MM.1S (cell line): Measurements from ENCODE around the gene UNK.

Experiments
- DNase-seq: peaks from one replicate; pipeline ENCODE4 v3.0.0-alpha.2; 2015
- H2AFZ ChIP-seq: fragments of 300-600 bp; sonication (generic); 2 replicates; pipeline ENCODE4 v1.6.0; 2016; ENCODE audit warnings: antibody characterized with exemption, low read length
- H3F3A ChIP-seq: fragments of 300-600 bp; sonication (generic); 2 replicates; pipeline ENCODE4 v1.6.1; 2016; ENCODE audit warnings: mild to moderate bottlenecking, antibody characterized with exemption, low read length, moderate library complexity, mixed read lengths; ENCODE audit not compliant: insufficient read depth
- H3K27ac ChIP-seq: fragments of 300-600 bp; sonication (generic); 2 replicates; pipeline ENCODE4 v1.5.1; 2016; ENCODE audit warnings: mild to moderate bottlenecking, low read length
- H3K27me3 ChIP-seq: fragments of 300-600 bp; sonication (generic); replicated peaks from 2 replicates; pipeline ENCODE4 v1.6.0; 2016; ENCODE audit warnings: low read length; ENCODE audit not compliant: insufficient read depth
- H3K36me3 ChIP-seq: fragments of 300-600 bp; sonication (generic); replicated peaks from 2 replicates; pipeline ENCODE4 v1.6.1; 2016; ENCODE audit warnings: mild to moderate bottlenecking, low read length, mixed read lengths; ENCODE audit not compliant: insufficient read depth
- H3K4me1 ChIP-seq: fragments of 300-600 bp; sonication (generic); 2 replicates; pipeline ENCODE4 v1.6.1; 2016; ENCODE audit warnings: low read length, mixed read lengths
- H3K4me2 ChIP-seq: fragments of 300-600 bp; sonication (generic); 2 replicates; pipeline ENCODE4 v1.6.0; 2016; ENCODE audit warnings: low read depth, low read length
- H3K4me3 ChIP-seq: fragments of 300-600 bp; sonication (generic); 2 replicates; pipeline ENCODE4 v1.5.1; 2016; ENCODE audit warnings: low read length, mixed read lengths
- H3K79me2 ChIP-seq: fragments of 300-600 bp; sonication (generic); 2 replicates; pipeline ENCODE4 v1.6.1; 2016; ENCODE audit warnings: mixed run types, low read length, mixed read lengths
- H3K9ac ChIP-seq: fragments of 300-600 bp; sonication (generic); 2 replicates; pipeline ENCODE4 v1.6.1; 2016; ENCODE audit warnings: low read length, mixed read lengths
- H3K9me2 ChIP-seq: fragments of 300-600 bp; sonication (generic); replicated peaks from 2 replicates; pipeline ENCODE4 v1.6.1; 2016; ENCODE audit warnings: mild to moderate bottlenecking, low read length, mixed read lengths; ENCODE audit not compliant: insufficient read depth
- H3K9me3 ChIP-seq: fragments of 300-600 bp; sonication (generic); replicated peaks from 2 replicates; pipeline ENCODE4 v1.6.1; 2016; ENCODE audit warnings: mild to moderate bottlenecking, low read length, mixed read lengths; ENCODE audit not compliant: insufficient read depth
- H4K20me1 ChIP-seq: fragments of 300-600 bp; sonication (generic); 2 replicates; pipeline ENCODE4 v1.6.1; 2016; ENCODE audit warnings: mild to moderate bottlenecking, low read length, moderate library complexity, mixed read lengths; ENCODE audit not compliant: insufficient read depth
- CTCF ChIP-seq: fragments of 300-600 bp; sonication (generic); IDR thresholded peaks from 2 replicates; pipeline ENCODE4 v1.5.1; 2016; ENCODE audit warnings: antibody characterized with exemption, low read length, mixed read lengths
- EZH2 ChIP-seq: fragments of 300-600 bp; sonication (generic); optimal IDR thresholded peaks from 2 replicates; pipeline ENCODE3; 2017; ENCODE audit warnings: low read depth, mild to moderate bottlenecking, antibody characterized with exemption, low read length, mixed read lengths
- EZH2phosphoT487 ChIP-seq: fragments of 300-600 bp; sonication (generic); IDR thresholded peaks from 2 replicates; pipeline ENCODE4 v1.6.1; 2018; ENCODE audit warnings: antibody characterized with exemption, low read length

Gene UNK

GRCh38 chr17:75762513-75763268 is 21.9 kb upstream of the UNK start:
- no peak for DNase-seq
- Histone ChIP-seq H3K36me3 (no peaks in the 10 kb centered on the region), H3K9me3 (no peaks in the 10 kb centered on the region), H3K27me3 (no peaks in the 10 kb centered on the region), H3F3A (peaks cover 11% of the 10 kb centered on the region; the same call in 1 of the 2 replicates), H3K9me2 (no peaks in the 10 kb centered on the region), H2AFZ (no peak overlapping the region), H3K4me2 (no peak overlapping the region), H3K4me3 (no peak overlapping the region), H3K79me2 (no peaks in the 10 kb centered on the region), H3K4me1 (peaks cover 8% of the 10 kb centered on the region; the same call in 1 of the 2 replicates), H3K9ac (no peak overlapping the region), H4K20me1 (no peaks in the 10 kb centered on the region), H3K27ac (no peak overlapping the region)
- TF ChIP-seq EZH2 (no peak), CTCF (no peak), EZH2phosphoT487 (no peak)

- peaks cover 11% of the 10 kb centered on the region; the same call in 1 of the 2 replicates for H3F3A ChIP-seq
- no peaks in the 10 kb centered on the region for H3K36me3 ChIP-seq
- H3K4me3 ChIP-seq = no peak overlapping the region
- no peaks in the 10 kb centered on the region for H3K79me2 ChIP-seq
- H3K9ac ChIP-seq = no peak overlapping the region
- no peaks in the 10 kb centered on the region for H3K9me3 ChIP-seq
- H3K27me3 ChIP-seq = no peaks in the 10 kb centered on the region
- no peak overlapping the region for H3K27ac ChIP-seq
- no peak overlapping the region for H2AFZ ChIP-seq
- H3K4me2 ChIP-seq = no peak overlapping the region
- peaks cover 8% of the 10 kb centered on the region; the same call in 1 of the 2 replicates for H3K4me1 ChIP-seq
- H3K9me2 ChIP-seq = no peaks in the 10 kb centered on the region
- no peak for TF ChIP-seq EZH2phosphoT487
- no peak for DNase-seq
- no peaks in the 10 kb centered on the region for H4K20me1 ChIP-seq
These were observed 21.4 kb upstream of the UNK start for GRCh38 chr17:75763269-75763607.

GRCh38 chr17:75763613-75764416 is 20.8 kb upstream of the UNK start:
- H2AFZ ChIP-seq = peak overlapping the region; percentile 98; the same call in 1 of the 2 replicates
- no peak overlapping the region for H3K27ac ChIP-seq

More at GRCh38 chr17:75763613-75764416, 20.8 kb upstream of the UNK start:
- H3K4me1 ChIP-seq = peaks cover 8% of the 10 kb centered on the region; the same call in 1 of the 2 replicates
- H3K9me3 ChIP-seq = no peaks in the 10 kb centered on the region
- H3K4me3 ChIP-seq = peak overlapping the region; percentile 85
- H3F3A ChIP-seq = peaks cover 11% of the 10 kb centered on the region; the same call in 1 of the 2 replicates
- no peaks in the 10 kb centered on the region for H3K79me2 ChIP-seq
- H3K9ac ChIP-seq = peak overlapping the region; percentile 87
- no peaks in the 10 kb centered on the region for H4K20me1 ChIP-seq
- DNase-seq = no peak
- H3K27me3 ChIP-seq = no peaks in the 10 kb centered on the region
- TF ChIP-seq EZH2phosphoT487 = no peak
- no peak for TF ChIP-seq EZH2
- no peak for TF ChIP-seq CTCF
- peak overlapping the region; percentile 96 for H3K4me2 ChIP-seq
- H3K9me2 ChIP-seq = no peaks in the 10 kb centered on the region
- H3K36me3 ChIP-seq = no peaks in the 10 kb centered on the region
